ENCODE results near the gene SCYL2.
"Not testable (repeated sequence)": the region's sequence is repeated elsewhere in the genome, so short reads cannot be mapped to it uniquely, and the experiment has no call there.

SCYL2 gene, protein sequence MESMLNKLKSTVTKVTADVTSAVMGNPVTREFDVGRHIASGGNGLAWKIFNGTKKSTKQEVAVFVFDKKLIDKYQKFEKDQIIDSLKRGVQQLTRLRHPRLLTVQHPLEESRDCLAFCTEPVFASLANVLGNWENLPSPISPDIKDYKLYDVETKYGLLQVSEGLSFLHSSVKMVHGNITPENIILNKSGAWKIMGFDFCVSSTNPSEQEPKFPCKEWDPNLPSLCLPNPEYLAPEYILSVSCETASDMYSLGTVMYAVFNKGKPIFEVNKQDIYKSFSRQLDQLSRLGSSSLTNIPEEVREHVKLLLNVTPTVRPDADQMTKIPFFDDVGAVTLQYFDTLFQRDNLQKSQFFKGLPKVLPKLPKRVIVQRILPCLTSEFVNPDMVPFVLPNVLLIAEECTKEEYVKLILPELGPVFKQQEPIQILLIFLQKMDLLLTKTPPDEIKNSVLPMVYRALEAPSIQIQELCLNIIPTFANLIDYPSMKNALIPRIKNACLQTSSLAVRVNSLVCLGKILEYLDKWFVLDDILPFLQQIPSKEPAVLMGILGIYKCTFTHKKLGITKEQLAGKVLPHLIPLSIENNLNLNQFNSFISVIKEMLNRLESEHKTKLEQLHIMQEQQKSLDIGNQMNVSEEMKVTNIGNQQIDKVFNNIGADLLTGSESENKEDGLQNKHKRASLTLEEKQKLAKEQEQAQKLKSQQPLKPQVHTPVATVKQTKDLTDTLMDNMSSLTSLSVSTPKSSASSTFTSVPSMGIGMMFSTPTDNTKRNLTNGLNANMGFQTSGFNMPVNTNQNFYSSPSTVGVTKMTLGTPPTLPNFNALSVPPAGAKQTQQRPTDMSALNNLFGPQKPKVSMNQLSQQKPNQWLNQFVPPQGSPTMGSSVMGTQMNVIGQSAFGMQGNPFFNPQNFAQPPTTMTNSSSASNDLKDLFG

DNA sequence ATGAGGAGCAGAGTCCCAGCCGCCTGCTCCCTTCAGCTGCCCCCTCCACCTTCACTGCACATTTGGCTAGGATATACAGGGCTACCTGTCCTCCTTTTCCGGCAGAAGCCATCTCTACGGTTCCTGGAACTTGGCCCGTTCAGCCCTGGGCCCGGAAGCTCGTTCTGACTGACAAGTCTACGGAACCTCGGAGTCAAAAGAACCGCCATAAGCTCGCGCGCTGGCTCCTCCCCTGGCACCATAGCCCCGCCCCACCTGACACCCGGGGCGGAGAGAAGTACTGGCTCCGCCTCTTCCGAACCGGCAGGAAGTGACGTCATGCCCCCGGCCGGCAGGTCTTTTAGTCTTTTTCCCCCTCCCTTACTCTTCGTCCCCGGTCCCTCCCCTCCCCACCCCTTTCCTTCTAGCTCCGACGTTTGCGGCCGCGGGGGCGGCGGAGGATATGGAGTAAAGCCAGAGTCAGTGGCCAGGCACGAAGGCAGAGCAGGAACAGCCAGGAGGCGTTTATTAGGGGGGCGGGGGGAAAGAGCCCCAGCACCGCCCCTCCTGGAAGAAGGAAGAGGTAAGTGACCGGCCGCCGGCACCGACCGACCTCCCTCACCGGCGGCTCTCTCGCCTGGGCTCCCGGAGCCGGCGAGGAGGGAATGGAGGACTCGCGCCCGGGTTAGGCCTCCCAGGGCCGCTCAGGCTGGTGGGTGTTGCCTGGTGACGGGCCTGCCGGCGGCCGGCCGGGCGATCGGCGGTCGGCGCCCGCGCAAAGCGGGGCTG is at the start of gene SCYL2, which contains the start of gene DEPDC4:
SCYL2 (plus strand) TSS at position 343 of the 768 bp plus-strand sequence. CDS start 15,794 bp downstream, outside the sequence.
DEPDC4 (minus strand) TSS at position 245 of the 768 bp plus-strand sequence; CDS start at position 242, 3 bp downstream.
- Mint-ChIP-seq H3K4me1 (peaks cover 15% of the 10 kb centered on the region), H3K9me3 (no peaks in the 10 kb centered on the region), H3K27me3 (no peaks in the 10 kb centered on the region), H3K36me3 (peaks cover 2% of the 10 kb centered on the region), H3K4me3 (peak within 1 kb of the TSS; percentile 100), H3K27ac (peak within 1 kb of the TSS; percentile 90)
- peak; percentile 94 to 97 for DNase-seq (ENCODE audit: low spot score in 2 of 2)
- ATAC-seq (ENCODE audit: low read depth) = peak; percentile 91

DNA sequence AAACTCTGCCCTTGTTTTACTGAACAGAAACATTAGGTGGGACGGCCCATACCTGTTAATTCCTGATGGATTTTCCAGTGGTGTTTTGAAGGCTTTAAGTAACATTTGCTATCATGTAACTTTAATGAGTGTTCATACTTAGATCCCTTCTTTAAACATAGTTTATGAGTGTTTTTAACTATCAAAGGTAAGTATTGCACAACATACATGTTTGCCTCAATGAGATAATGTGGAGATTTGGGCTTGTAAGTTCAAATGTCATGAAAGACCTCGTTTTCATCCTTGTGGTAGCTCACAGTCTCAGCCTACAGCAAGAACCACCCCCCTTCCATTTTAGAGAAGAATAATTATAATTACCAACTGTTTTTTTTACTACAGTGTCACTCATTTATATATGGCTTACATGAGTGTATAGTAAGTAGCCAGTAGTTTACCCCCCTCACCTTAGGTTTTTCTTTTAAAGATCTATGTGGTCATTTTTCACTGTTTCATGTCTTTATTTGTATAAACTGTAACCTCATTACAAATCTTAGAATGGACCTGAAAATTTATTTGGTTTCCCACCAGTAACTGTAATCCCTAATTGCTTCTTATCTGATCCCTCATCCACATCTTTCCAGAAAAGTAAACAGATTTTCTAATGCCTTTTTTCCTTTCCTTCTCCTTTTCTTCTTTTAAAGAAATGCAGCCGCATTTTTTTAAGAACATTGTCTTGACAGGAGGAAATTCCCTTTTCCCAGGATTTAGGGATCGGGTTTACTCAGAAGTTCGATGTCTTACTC is 47.5 kb upstream of the SCYL2 start:
- peaks cover 23% of the 10 kb centered on the region for H3K36me3 Mint-ChIP-seq
- no peak for ATAC-seq (ENCODE audit: low read depth)
- H3K4me1 Mint-ChIP-seq = peaks cover 2% of the 10 kb centered on the region

DNA sequence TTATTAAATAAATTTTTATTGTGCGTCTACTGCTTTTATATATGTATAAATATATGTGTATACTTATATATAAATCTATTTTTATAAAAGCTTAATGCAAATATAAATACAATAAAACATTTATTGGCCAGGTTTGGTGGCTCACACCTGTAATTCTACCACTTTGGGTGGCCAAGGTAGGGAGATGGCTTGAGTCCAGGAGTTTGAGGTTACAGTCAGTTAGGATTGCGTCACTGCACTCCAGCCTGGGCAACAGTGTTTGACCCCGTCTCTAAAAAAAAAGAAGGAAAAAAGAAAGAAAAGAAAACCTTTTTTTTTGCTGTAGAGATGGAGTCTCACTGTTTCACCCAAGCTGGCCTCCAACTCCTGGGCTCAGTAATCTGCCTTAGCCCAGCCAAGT is 45.5 kb upstream of the SCYL2 start:
- Mint-ChIP-seq H3K36me3 (peaks cover 14% of the 10 kb centered on the region), H3K4me3 (no peak overlapping the region), H3K9me3 (no peaks in the 10 kb centered on the region), H3K27ac (no peak overlapping the region), H3K4me1 (no peaks in the 10 kb centered on the region), H3K27me3 (no peaks in the 10 kb centered on the region)
- DNase-seq (ENCODE audit: low spot score in 2 of 2) (no peak), ATAC-seq (ENCODE audit: low read depth) (no peak)

More for the DNA sequence above, 47.5 kb upstream of the SCYL2 start:
- Mint-ChIP-seq H3K27me3 (no peaks in the 10 kb centered on the region), H3K9me3 (no peaks in the 10 kb centered on the region), H3K27ac (no peak overlapping the region), H3K4me3 (no peak overlapping the region)
- DNase-seq (ENCODE audit: low spot score in 2 of 2) = no peak

DNA sequence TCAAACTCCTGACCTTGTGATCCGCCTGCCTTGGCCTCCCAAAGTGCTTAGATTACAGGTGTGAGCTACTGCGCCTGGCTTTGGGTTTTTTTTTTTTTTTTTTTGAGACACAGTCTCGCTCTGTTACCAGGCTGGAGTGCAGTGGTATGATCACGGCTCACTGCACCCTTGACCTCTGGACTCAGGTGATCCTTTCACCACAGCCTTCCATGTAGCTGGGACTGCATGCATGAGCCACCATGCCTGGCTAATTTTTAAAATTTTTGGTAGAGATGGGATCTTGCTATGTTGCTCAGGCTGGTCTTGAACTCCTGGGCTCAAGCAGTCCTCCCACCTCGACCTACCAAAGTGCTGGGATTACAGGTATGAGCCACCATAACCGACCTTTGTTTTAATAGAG is 44.8 kb upstream of the SCYL2 start:
- H3K4me1 Mint-ChIP-seq; DNase-seq (ENCODE audit: low spot score in 2 of 2); H3K4me3 Mint-ChIP-seq; H3K27me3 Mint-ChIP-seq; H3K9me3 Mint-ChIP-seq; H3K27ac Mint-ChIP-seq; ATAC-seq (ENCODE audit: low read depth): not testable (repeated sequence)
- peaks cover 13% of the 10 kb centered on the region for H3K36me3 Mint-ChIP-seq

DNA sequence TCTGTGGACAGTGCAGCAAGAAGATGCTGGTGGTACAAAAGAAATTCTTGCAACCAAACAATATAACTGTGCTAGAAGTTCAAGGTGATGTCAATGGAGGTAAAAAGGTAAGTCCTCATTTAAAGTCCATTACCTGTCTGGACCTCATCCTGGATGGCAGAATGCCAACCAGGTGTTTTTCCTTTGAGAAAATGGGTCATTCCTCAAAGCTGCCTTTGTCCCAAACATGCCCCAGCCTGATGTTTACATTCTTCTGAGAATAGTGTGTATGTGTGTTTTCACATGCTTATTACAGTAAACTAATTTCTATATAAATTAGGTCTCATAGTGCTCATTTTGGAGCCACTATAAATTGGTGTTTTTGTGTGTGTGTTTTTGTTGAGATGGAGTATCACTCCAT is 41.5 kb upstream of the SCYL2 start:
- H3K36me3 Mint-ChIP-seq = peaks cover 7% of the 10 kb centered on the region
- no peaks in the 10 kb centered on the region for H3K27me3 Mint-ChIP-seq
- H3K9me3 Mint-ChIP-seq = no peaks in the 10 kb centered on the region
- no peaks in the 10 kb centered on the region for H3K4me1 Mint-ChIP-seq
- DNase-seq (ENCODE audit: low spot score in 2 of 2) (no peak), ATAC-seq (ENCODE audit: low read depth) (no peak)
- H3K4me3 Mint-ChIP-seq = no peak overlapping the region
- H3K27ac Mint-ChIP-seq = no peak overlapping the region

DNA sequence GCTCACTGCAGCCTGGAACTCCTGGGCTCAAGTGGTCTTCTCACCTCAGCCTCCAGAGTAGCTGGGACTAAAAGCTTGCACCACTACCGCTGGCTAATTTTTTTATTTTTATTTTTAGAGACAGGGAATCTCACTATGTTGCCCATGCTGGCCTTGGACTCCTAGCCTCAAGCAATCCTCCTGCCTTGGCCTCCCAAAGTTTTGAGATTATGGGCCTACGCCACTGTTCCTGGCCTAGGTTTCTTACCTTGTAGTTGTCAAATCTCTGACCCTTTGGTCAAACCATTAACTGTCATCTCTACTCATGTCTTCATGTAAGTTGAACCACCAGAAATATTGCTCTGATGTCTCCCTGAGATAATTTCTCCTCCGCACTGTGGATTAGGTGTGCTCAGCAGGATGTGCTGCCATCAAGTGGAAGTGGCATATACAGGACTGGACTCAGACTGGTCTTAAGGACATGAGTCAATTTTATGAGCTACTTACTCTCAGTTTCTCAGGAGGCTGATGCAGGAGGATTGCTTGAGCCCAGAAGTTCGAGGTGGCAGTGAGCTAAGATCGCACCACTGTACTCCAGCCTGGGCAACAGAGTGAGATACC is 37.8 kb upstream of the SCYL2 start:
- ATAC-seq (ENCODE audit: low read depth) = no peak
- Mint-ChIP-seq H3K27me3 (no peaks in the 10 kb centered on the region), H3K4me3 (no peak overlapping the region), H3K27ac (no peak overlapping the region), H3K9me3 (no peaks in the 10 kb centered on the region), H3K4me1 (no peaks in the 10 kb centered on the region), H3K36me3 (peaks cover 3% of the 10 kb centered on the region)
- DNase-seq (ENCODE audit: low spot score in 2 of 2) = no peak

DNA sequence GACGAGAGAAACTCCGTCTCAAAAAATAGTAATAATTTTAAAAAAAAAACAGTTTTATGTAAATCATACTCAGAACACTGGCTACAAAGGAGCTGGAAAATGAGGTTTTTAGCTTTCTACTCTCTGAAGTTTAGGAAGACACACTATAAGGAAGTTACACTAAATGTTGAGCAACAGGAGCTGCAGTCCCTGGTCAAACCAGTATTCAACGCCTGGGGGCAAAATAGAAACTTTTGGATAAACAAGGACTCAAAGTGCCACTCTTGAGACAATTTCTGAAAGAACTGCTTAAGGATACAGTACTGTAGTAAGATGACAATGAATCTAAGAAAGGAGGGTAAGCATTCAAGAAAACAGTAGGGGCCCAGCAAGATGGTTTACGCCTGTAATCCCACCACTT is 37.1 kb upstream of the SCYL2 start:
- no peak overlapping the region for H3K27ac Mint-ChIP-seq
- ATAC-seq (ENCODE audit: low read depth) (no peak), DNase-seq (ENCODE audit: low spot score in 2 of 2) (no peak)
- H3K27me3 Mint-ChIP-seq = no peaks in the 10 kb centered on the region
- H3K36me3 Mint-ChIP-seq = peaks cover 3% of the 10 kb centered on the region
- no peaks in the 10 kb centered on the region for H3K4me1 Mint-ChIP-seq
- no peaks in the 10 kb centered on the region for H3K9me3 Mint-ChIP-seq
- H3K4me3 Mint-ChIP-seq = no peak overlapping the region

DNA sequence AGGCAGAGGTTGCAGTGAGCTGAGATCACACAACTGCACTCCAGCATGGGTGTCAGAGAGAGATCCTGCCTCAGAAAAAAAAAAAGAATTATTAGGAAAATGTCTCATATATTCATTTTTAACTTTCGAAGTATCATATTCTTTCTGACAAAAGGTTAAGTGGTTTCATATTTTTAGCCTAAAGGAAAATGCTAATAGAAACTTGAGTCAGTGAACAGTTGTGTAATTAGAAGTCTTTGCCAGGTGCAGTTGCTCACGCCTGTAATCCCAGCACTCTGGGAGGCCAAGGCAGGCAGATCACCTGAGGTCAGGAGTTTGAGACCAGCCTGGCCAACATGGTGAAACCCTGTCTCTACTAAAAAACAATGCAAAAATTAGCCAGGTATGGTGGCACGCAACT is 35.1 kb upstream of the SCYL2 start:
- H3K9me3 Mint-ChIP-seq; DNase-seq (ENCODE audit: low spot score in 2 of 2); ATAC-seq (ENCODE audit: low read depth); H3K36me3 Mint-ChIP-seq; H3K27ac Mint-ChIP-seq; H3K27me3 Mint-ChIP-seq; H3K4me1 Mint-ChIP-seq; H3K4me3 Mint-ChIP-seq: not testable (repeated sequence)

DNA sequence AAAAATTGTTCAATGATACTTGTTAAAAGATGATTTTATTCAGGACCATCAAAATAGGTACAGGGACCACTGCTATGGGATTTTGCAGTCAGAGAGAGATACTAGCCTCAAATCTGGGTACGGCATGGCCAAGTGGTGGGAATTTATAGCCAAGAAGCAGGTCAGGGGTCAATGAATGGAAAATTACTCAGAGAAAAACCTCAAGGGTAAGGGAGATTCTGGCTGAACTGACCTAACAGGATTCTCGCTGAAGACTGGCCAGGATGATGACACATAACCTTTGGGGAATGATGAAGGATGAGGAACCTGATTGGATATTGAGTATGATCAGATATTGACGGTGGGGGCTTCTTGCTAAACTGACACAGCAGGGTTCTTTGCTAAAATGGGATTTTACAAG is 32.8 kb upstream of the SCYL2 start:
- Mint-ChIP-seq H3K27me3 (no peaks in the 10 kb centered on the region), H3K4me1 (no peaks in the 10 kb centered on the region), H3K4me3 (no peak overlapping the region), H3K9me3 (no peaks in the 10 kb centered on the region), H3K36me3 (no peaks in the 10 kb centered on the region), H3K27ac (no peak overlapping the region)
- ATAC-seq (ENCODE audit: low read depth) = no peak
- no peak for DNase-seq (ENCODE audit: low spot score in 2 of 2)

DNA sequence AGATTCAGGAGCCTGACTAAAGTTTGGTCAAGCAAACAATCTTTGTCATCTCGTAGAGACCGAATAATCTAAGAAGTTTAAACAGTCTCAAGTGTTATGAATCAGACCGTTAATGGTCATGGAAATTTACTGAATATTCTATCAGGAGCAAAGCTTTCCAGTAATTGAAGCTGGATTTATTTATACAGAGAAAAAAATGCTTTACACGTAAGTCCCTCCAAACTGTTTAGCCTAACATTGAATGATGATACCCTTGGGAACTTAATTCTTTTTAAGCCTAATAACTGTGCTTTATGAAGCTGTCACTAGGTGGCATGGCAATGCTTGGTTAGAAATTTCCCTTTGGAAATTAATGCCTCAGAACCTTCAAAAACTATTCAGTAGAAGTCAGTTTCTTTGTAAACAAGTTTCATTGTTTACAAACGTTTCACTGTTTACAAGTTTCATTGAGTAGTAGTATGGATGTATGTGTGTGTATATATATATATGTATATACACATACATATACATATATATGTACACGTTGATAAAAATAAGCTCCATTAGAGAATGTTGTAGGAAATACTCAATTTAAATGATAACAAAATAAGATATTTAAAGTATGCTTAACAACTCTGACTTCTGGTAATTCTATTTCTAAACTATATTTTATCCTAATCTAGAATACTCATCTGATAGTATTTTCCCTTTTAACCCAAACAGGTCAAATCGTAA is 32.2 kb upstream of the SCYL2 start:
- DNase-seq (ENCODE audit: low spot score in 2 of 2) (peak in 1 of 2 donors; percentile 7), ATAC-seq (ENCODE audit: low read depth) (peak; percentile 35)
- Mint-ChIP-seq H3K36me3 (no peaks in the 10 kb centered on the region), H3K4me3 (no peak overlapping the region), H3K27me3 (no peaks in the 10 kb centered on the region), H3K9me3 (no peaks in the 10 kb centered on the region), H3K27ac (no peak overlapping the region), H3K4me1 (no peaks in the 10 kb centered on the region)

DNA sequence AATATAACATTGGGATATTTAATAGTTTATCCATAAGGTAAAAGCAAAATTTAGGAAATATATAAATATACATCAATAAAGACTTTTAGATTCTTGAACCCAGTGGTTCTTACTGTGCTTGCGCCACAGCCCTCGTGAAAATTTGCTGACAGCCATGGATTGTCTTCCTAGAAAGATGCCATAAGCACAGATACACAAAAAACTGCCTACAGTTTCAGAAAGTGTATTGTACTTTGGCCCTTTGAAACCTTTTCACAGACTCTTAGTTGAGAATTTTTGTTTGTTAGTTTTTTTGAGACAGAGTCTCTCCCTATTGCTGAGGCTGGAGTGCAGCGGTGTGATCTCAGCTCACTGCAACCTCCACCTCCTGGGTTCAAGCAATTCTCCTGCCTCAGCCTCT is 28.2 kb upstream of the SCYL2 start:
- H3K27me3 Mint-ChIP-seq = no peaks in the 10 kb centered on the region
- no peak overlapping the region for H3K27ac Mint-ChIP-seq
- no peaks in the 10 kb centered on the region for H3K9me3 Mint-ChIP-seq
- H3K4me1 Mint-ChIP-seq = no peaks in the 10 kb centered on the region
- no peaks in the 10 kb centered on the region for H3K36me3 Mint-ChIP-seq
- no peak overlapping the region for H3K4me3 Mint-ChIP-seq
- ATAC-seq (ENCODE audit: low read depth) (no peak), DNase-seq (ENCODE audit: low spot score in 2 of 2) (no peak)

DNA sequence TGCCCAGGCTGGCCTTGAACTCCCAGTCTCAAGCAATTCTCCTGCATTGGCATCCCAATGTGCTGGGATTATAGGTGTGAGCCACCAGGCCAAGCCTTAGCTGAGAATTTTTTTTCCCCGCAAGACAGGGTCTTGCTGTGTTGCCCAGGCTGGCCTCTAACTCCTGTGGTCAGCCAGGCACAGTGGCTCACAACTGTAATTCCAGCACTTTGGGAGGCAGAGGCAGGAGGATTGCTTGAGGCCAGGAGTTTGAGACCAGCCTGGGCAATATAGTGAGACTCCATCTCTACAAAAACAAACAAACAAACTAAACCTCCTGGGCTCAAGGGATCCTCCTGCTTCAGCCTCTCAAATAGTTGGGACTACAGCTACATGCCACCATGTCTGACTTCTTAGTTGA is 27.4 kb upstream of the SCYL2 start:
- no peak overlapping the region for H3K27ac Mint-ChIP-seq
- H3K36me3 Mint-ChIP-seq = no peaks in the 10 kb centered on the region
- DNase-seq (ENCODE audit: low spot score in 2 of 2) = no peak
- H3K4me1 Mint-ChIP-seq = no peaks in the 10 kb centered on the region
- no peak overlapping the region for H3K4me3 Mint-ChIP-seq
- ATAC-seq (ENCODE audit: low read depth) = no peak
- H3K27me3 Mint-ChIP-seq = no peaks in the 10 kb centered on the region
- no peaks in the 10 kb centered on the region for H3K9me3 Mint-ChIP-seq

Measured in memory B cell (primary cell).